ENCODE measurements around the gene CAPN6. TPM values are rescaled to one million over a fixed set of nuclear protein-coding genes. Genes with fewer than 3 reads are reported as not detected.

Gene CAPN6
- total and polyA plus RNA-seq, 2 experiments from 2014 or later: 4.5 to 6.3 TPM

DNA sequence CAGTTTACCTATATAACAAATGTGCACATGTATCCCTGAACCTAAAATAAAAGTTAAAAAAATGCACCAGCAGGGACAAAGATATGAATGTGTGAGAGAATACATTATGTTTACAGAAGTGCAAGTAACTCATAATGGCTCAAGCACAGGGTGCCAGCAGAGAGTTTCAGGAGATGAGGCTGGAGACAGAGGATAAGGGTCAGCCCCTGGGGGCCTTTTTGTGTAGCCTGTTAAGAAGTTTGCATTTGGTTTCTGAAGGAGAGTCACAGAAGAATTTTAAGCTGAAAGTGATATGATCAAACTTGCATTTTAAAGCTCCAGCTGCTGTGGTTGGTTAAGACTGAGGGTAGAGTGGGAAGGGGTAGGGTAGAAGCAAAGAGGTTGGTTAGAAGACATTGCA lies 48.6 kb upstream of the CAPN6 start:
- Mint-ChIP-seq H3K27me3 (ENCODE audit: insufficient read depth, low read depth, poor library complexity) (peaks cover 2% of the 10 kb centered on the region), H3K27ac (no peak overlapping the region), H3K9me3 (peaks cover 4% of the 10 kb centered on the region; the same call in 1 of the 3 replicates), H3K4me3 (no peak overlapping the region), H3K4me1 (no peaks in the 10 kb centered on the region), H3K36me3 (ENCODE audit: low read depth) (no peaks in the 10 kb centered on the region)
- H4K20me1 ChIP-seq (replicated peaks; ENCODE audit: insufficient read depth): no peaks in the 10 kb centered on the region
- no peaks in the 10 kb centered on the region for H3K27me3 ChIP-seq (ENCODE audit: insufficient read depth)
- no peaks in the 10 kb centered on the region for H3K79me2 ChIP-seq (replicated peaks; ENCODE audit: insufficient read depth)
- H3K4me3 ChIP-seq: no peak overlapping the region
- H3K4me1 ChIP-seq (ENCODE audit: insufficient read depth): no peaks in the 10 kb centered on the region
- DNase-seq (ENCODE audit: low spot score): no peak
- no peaks in the 10 kb centered on the region for H3F3A ChIP-seq (replicated peaks; ENCODE audit: low read depth)
- H3K36me3 ChIP-seq (ENCODE audit: insufficient read depth): no peaks in the 10 kb centered on the region
- no peak overlapping the region for H3K27ac ChIP-seq (ENCODE audit: low read depth)
- ATAC-seq: no peak
- H3K9me2 ChIP-seq (ENCODE audit: insufficient read depth): no peaks in the 10 kb centered on the region
- TF ChIP-seq, protein P1, sequence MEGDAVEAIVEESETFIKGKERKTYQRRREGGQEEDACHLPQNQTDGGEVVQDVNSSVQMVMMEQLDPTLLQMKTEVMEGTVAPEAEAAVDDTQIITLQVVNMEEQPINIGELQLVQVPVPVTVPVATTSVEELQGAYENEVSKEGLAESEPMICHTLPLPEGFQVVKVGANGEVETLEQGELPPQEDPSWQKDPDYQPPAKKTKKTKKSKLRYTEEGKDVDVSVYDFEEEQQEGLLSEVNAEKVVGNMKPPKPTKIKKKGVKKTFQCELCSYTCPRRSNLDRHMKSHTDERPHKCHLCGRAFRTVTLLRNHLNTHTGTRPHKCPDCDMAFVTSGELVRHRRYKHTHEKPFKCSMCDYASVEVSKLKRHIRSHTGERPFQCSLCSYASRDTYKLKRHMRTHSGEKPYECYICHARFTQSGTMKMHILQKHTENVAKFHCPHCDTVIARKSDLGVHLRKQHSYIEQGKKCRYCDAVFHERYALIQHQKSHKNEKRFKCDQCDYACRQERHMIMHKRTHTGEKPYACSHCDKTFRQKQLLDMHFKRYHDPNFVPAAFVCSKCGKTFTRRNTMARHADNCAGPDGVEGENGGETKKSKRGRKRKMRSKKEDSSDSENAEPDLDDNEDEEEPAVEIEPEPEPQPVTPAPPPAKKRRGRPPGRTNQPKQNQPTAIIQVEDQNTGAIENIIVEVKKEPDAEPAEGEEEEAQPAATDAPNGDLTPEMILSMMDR (conservative IDR thresholded peaks at IDR 0.05; ENCODE audit: low read depth in 2 of 2): no peak
- H2AFZ ChIP-seq: no peak overlapping the region
- H3K4me2 ChIP-seq: no peak overlapping the region

DNA sequence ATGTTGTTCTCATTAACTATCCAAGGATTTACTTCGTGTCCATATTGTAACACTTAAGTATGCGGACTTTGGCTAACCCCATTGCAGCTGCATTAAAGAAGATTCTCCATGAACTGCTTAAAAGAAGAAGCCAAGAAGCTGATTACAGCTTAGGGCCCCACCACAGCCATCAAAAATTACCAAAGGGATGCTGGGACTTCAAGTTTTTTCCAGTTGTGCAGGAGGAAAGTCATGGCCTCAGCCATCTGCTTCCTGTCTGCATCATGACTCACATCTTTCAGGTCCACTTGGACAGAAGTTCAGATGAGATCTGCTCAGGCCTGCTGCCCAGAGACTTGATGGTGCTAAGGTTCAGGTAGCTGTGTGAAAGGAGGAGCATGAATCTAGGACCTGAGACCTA lies 38.8 kb upstream of the CAPN6 start:
- no peak for ATAC-seq
- Histone ChIP-seq H4K20me1 (replicated peaks; ENCODE audit: insufficient read depth) (no peaks in the 10 kb centered on the region), H3F3A (replicated peaks; ENCODE audit: low read depth) (no peaks in the 10 kb centered on the region), H3K79me2 (replicated peaks; ENCODE audit: insufficient read depth) (no peaks in the 10 kb centered on the region), H3K4me3 (no peak overlapping the region), H3K36me3 (ENCODE audit: insufficient read depth) (no peaks in the 10 kb centered on the region), H3K27me3 (ENCODE audit: insufficient read depth) (no peaks in the 10 kb centered on the region), H3K4me2 (no peak overlapping the region), H3K27ac (ENCODE audit: low read depth) (no peak overlapping the region), H3K4me1 (ENCODE audit: insufficient read depth) (no peaks in the 10 kb centered on the region), H3K9me2 (ENCODE audit: insufficient read depth) (no peaks in the 10 kb centered on the region), H2AFZ (no peak overlapping the region)
- Mint-ChIP-seq H3K36me3 (ENCODE audit: low read depth) (no peaks in the 10 kb centered on the region), H3K27me3 (ENCODE audit: insufficient read depth, low read depth, poor library complexity) (no peaks in the 10 kb centered on the region), H3K27ac (no peak overlapping the region), H3K9me3 (no peaks in the 10 kb centered on the region), H3K4me1 (no peaks in the 10 kb centered on the region; the same call in 2 of the 3 replicates), H3K4me3 (no peak overlapping the region)
- TF ChIP-seq ZNF462 (CRISPR knock-in tag; IDR thresholded peaks at IDR 0.05) (no peak), ZNF114 (CRISPR knock-in tag; IDR thresholded peaks at IDR 0.05) (no peak), CREB1 (CRISPR knock-in tag; IDR thresholded peaks at IDR 0.05; ENCODE audit: low read depth) (no peak), ETS1 (IDR thresholded peaks at IDR 0.05) (no peak), ZNF331 (CRISPR knock-in tag; IDR thresholded peaks at IDR 0.05; ENCODE audit: low read depth) (no peak), EZH2phosphoT487 (IDR thresholded peaks at IDR 0.05; ENCODE audit: unreplicated experiment) (no peak), STAT1 (IDR thresholded peaks at IDR 0.05; ENCODE audit: unreplicated experiment) (no peak), JUNB (IDR thresholded peaks at IDR 0.05; ENCODE audit: unreplicated experiment) (no peak), POLR2AphosphoS5 (IDR thresholded peaks at IDR 0.05; ENCODE audit: low read depth) (no peak)
- DNase-seq (ENCODE audit: low spot score): no peak

Measured in GM23338 (cell line).